GM21526 (cell line): ENCODE measurements around the gene WNT4.

Experiments used
- ATAC-seq: cut with Tn5 transposase; IDR thresholded peaks from one replicate; pipeline ENCODE4 v1.9.1; 2021; ENCODE audit warnings: moderate library complexity; ENCODE audit not compliant: unreplicated experiment, low FRiP score

WNT4 gene

GRCh38 chr1:22143065-22144033 lies at the start of gene WNT4:
WNT4 (minus strand) TSS chr1:22143097; CDS start chr1:22142922, 175 bp downstream.
- ATAC-seq = no peak

GRCh38 chr1:22190731-22191130 lies 47.8 kb upstream of the WNT4 start:
- ATAC-seq = no peak

GRCh38 chr1:22190251-22190650 lies 47.4 kb upstream of the WNT4 start:
- no peak for ATAC-seq

GRCh38 chr1:22189619-22190018 lies 46.7 kb upstream of the WNT4 start:
- ATAC-seq = no peak

- no peak for ATAC-seq
Observed at GRCh38 chr1:22188914-22189313, 46.0 kb upstream of the WNT4 start.

GRCh38 chr1:22188436-22188835 lies 45.5 kb upstream of the WNT4 start:
- ATAC-seq = no peak

GRCh38 chr1:22186311-22186710 lies 43.4 kb upstream of the WNT4 start:
- ATAC-seq = no peak

DNA sequence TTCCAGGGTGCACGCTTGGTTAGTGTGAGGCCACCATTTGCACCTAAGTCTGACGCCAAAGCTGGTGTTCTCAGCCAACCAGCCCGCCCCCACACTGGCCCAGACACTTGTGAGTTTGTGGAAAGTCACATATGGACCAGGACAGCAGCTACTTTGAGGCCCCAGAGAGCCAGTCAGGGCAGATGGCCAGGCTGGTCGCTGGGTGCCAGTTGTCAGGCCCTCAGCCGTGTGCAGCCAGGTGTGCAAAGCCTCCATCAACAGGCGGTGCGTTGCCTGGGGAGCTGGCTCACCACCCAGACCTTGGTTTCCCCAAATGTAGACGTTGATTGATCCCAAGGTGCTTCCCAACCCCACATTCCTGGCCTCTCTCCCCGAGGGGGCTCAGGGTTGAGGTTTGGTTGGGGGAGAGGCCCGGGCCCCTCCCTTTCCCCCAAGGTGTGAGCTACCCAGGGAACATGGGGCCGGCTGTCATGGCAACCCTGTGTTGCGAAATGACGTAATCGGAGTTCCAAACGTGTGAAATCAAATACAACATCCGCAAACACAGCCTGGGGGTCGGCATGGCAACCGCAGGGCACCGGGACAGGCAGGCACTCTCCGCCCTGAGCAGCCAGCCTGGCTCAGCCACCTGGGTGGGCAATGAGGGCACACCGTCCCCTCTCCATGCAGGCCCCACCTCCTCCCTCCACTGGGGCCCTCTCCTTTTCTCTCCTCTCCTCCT lies 42.2 kb upstream of the WNT4 start:
- ATAC-seq = no peak

GRCh38 chr1:22184454-22184853 lies 41.6 kb upstream of the WNT4 start:
- no peak for ATAC-seq

DNA sequence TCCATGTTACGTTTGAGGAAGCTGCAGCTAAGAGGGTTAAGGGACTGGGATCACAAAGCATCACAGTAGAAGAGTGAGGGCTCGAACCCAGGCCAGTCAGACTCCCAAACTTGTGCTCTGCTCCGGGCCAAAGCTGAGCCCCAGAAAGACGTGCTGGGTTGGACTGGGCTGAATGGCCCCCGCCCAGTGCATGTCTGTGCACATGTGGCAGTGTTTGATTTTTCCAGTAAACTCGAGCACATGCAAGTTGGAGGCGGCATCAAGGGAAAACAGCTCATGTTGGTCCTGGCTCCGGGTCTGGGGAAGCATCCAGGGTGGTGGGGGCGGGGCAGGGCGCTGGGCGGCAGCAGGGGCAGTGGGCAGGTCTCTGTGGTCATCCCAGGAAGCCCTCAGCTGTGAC lies 39.8 kb upstream of the WNT4 start:
- no peak for ATAC-seq

DNA sequence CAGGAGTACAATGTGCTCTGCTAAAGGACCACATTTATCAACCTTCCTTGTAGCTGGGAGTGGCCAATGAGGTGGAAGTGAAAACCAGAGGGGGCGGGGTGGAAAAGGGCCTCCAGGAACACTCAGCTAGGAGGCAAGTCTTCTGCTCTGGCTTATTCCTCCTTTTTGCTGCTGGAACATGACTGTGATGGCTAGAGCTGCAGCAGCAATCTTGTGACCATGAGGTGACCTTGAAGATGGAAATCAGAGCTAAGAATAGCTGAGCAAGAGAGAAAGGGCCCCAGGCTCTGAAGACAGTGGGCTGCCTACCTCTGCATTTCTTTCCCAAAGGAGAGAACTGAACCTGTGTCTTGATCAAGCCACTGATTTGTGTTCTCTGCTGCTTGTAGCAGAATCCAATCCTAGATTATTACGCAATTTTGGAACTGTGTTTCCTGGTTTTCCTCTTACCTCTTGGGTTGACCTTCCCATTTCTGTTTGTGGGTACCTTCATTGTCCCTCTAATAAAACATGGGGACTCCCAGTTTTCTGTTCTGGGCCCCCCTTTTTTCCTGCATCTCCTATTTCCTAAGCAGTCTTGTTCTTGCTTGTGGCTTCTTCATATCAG lies 36.4 kb upstream of the WNT4 start:
- ATAC-seq = no peak

DNA sequence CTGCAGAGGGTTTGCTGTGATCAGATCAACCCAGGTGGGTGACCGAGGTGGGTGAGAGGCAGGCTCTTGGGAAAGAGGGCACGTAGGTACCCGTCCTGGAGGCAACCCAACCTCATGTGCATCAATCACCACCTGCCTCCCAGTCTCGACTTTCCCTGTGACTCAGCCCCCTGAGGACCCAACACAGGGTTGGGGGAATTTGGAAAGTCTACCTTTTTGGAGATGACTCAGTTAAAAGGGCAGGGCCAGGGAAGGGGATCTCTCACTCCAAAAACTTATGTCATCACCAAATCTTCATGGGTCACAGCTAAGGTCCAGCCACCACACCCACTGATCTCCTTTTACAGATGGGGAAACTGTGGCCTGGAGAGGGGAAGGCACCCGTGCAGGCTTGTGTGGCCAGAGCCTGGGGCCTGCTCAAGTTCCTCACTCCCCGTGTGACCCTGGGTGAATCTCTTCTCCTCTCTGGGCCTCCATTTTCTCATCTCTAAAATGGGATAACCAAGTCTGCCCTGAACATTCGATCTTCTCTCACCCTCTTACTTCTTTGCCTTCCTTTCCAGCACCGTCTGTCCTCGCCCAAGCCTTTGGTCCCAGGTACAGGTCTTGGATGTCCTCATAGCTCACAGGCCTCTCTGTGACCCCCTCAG lies 34.6 kb upstream of the WNT4 start:
- no peak for ATAC-seq

DNA sequence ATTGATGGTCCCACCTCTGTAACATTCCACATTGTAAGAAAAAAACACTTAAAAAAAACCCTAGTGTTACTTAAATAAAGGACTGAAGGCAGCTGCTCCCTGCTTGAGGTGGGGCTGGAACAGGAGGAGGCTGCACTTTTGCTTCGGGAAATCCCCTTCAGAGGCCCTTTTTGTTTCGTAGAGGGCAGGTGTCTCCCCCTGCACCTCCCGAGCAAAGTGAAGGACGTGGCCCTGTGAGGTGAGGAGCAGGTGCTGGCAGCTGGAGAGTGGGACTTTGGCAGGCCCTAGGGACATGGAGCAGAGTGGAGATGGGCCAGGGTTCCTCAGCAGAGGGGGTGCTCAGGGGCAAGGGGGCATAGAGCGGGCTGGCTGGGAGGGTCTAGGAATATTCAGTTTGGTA lies 33.4 kb upstream of the WNT4 start:
- ATAC-seq = no peak

GRCh38 chr1:22174446-22175220 lies 31.7 kb upstream of the WNT4 start:
- ATAC-seq = no peak

GRCh38 chr1:22171951-22172715 lies 29.2 kb upstream of the WNT4 start:
- ATAC-seq = no peak

GRCh38 chr1:22169816-22170215 lies 26.9 kb upstream of the WNT4 start:
- ATAC-seq = no peak

GRCh38 chr1:22168412-22168973 lies 25.6 kb upstream of the WNT4 start:
- no peak for ATAC-seq

DNA sequence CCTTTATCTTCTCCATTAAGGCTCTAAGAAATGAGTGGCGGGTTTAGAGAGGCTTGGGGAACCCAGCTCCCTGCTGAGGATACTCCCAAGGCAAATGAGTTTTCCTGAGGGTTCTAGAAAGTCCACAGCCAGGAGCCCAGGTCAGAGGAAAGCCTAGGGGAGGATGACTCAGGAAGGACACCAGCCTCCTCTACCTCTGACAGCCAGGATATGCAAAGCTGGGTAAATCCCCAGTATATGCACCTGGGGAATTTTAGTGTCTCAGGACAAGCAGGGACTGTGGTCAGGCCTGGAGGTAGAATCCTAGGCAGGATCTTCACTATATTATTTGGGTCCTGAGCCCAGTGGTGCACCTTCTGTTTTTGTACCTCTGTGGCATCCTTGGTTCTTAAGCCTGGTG lies 23.5 kb upstream of the WNT4 start:
- ATAC-seq = no peak
